Epithelial cell of alveolus of lung (primary cell): ENCODE measurements around the gene PRPH2. TPM values are rescaled to one million over a fixed set of nuclear protein-coding genes. Genes with fewer than 3 reads are reported as not detected.

ENCODE experiments used
- total RNA-seq: library from RNA; depleted of rRNA; stranded (reverse); fragments of >200 nt; gene quantifications from 2 replicates; pipeline ENCODE4 v1.2.1, GENCODE V29; 2015

Gene PRPH2, protein sequence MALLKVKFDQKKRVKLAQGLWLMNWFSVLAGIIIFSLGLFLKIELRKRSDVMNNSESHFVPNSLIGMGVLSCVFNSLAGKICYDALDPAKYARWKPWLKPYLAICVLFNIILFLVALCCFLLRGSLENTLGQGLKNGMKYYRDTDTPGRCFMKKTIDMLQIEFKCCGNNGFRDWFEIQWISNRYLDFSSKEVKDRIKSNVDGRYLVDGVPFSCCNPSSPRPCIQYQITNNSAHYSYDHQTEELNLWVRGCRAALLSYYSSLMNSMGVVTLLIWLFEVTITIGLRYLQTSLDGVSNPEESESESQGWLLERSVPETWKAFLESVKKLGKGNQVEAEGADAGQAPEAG
- 2.5 and 4.4 TPM in 2 replicates for total RNA-seq

DNA sequence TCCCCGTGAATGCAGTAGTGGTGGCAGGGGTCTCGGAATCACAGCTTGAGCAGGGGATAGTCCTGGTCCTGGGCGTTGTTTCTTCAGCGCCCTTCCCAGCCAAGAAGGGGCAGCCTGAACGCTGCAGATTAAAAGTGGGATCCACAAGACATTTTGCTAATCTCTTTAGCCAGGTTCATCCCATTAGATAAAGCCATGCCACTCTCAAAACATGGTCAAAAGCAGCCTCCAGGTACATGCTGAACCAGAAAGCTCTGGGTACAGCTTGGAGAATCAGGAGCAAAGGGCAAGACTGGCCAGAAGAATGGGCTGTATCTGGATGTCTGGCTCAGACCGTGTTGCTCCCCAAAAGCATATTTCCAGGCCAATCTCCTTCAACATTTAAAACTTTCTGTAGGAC is at the start of gene PRPH2:
PRPH2 (minus strand) TSS at position 101 of the 400 bp plus-strand sequence. CDS start 263 bp downstream, outside the sequence.

DNA sequence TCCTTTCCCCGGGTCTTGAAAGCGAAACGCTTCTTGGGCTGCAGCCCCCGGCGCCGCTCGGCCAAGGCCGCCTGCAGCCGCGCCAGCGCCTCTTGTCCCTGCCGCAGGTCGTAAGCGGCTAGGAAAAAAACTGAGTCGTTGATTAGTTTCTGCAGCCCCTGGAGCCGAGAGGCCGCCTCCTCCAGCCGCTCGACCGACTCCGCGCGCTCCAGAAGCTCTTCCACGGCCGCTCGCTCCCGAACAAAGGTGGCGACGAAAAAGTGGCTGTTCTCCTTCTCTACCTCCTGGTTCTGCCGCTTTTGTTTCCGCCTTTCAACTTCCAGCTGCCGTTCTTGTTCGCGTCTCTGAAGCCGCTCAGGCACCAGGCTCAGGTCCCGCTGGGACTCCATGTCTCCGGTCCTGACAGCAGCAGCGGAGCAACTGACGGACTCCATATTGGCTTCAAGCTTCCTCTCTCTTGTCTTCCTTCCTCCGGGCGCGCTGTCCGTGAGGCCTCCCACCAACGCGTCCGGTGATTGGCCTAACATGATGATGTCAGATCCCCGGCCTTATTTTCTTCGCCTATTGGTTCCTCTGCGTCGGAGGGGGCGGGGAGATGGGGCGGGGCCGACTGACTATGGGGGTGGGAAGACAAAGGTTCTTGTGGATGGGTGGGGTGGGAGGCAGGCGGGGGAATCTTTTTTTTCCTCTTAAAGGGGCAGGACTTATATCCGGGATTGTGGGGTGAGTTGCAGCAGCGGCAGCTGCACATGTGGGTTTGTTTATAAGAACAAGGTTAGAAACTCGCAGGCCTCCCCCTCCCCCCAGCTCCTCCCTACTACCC is 23.5 kb upstream of the PRPH2 start, which contains the start of gene TBCC:
TBCC (minus strand) TSS at position 464 of the 823 bp plus-strand sequence; CDS start at position 434, 30 bp downstream.

Other genes starting within 250 kb of the PRPH2 start
- 10.1 and 13.2 TPM in 2 replicates for gene UBR2, start 158.6 kb downstream of the PRPH2 start, total RNA-seq
- 44.1 and 45.3 TPM in 2 replicates for gene TBCC, start 23.5 kb upstream of the PRPH2 start, total RNA-seq
- 3.7 and 6.5 TPM in 2 replicates for gene BICRAL, start 59.5 kb upstream of the PRPH2 start, total RNA-seq
- 104 and 121 TPM in 2 replicates for gene RPL7L1, start 157.0 kb upstream of the PRPH2 start, total RNA-seq
- not detected in 2 replicates for gene PTCRA, start 193.5 kb upstream of the PRPH2 start, total RNA-seq
- 30.5 and 54.6 TPM in 2 replicates for gene CNPY3, start 206.9 kb upstream of the PRPH2 start, total RNA-seq
- gene GNMT, start 238.2 kb upstream of the PRPH2 start, total RNA-seq = not detected in 2 replicates